MG63 (cell line): ENCODE data around the gene AHRR. TPM values are rescaled to one million over a fixed set of nuclear protein-coding genes. Genes with fewer than 3 reads are reported as not detected.
A peak's percentile ranks its signal among the peaks of the same experiment; 100 is the strongest.

Source experiments
- DNase-seq: peaks from one replicate; pipeline ENCODE4 v3.0.0-alpha.2; 2020
- H3K27me3 ChIP-seq: fragments of 250-450 bp; sonication (Bioruptor Pico); 2 replicates; pipeline ENCODE4 v1.5.1; 2020; ENCODE audit warnings: mild to moderate bottlenecking, moderate library complexity
- H3K36me3 ChIP-seq: fragments of 250-450 bp; sonication (Bioruptor Pico); 2 replicates; pipeline ENCODE4 v1.5.1; 2020; ENCODE audit warnings: mild to moderate bottlenecking, moderate library complexity
- H3K4me3 ChIP-seq: fragments of 250-450 bp; sonication (Bioruptor Pico); 2 replicates; pipeline ENCODE4 v1.5.1; 2020; ENCODE audit warnings: mild to moderate bottlenecking, moderate library complexity
- H3K9me3 ChIP-seq: fragments of 250-450 bp; sonication (Bioruptor Pico); 2 replicates; pipeline ENCODE4 v1.5.1; 2020; ENCODE audit warnings: mild to moderate bottlenecking, moderate library complexity
- total RNA-seq: library from RNA; depleted of rRNA; stranded (reverse); fragments of >200 nt; shearing (Covaris generic); gene quantifications from 2 replicates; pipeline ENCODE4 v1.2.3, GENCODE V29; 2014; ENCODE audit warnings: low replicate concordance

The AHRR gene
- total RNA-seq, 1 experiment from 2014 or later: 24.5 TPM

DNA sequence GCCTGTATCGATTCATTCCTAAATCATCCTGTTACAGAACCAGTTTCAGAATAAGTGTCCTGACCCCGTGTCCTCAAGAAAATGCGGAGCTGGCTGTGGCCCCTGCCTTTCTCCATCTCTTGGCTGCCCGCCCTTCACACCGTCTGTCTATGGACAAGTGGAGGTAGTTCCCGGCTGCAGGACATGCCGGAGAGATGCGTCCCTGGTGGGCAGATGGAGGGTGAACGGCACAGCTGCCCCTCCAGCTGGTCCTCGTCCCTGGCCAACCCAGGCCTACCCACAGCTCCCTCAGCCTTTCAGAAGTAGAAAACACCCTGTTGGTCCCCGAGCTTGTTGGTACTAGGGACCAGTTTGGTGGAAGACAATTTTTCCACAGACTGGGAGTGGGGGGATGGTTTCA, 106.7 kb downstream of the AHRR start:
- H3K36me3 ChIP-seq: peaks cover 42% of the 10 kb centered on the region
- no peak overlapping the region for H3K4me3 ChIP-seq
- H3K27me3 ChIP-seq: no peaks in the 10 kb centered on the region
- no peaks in the 10 kb centered on the region for H3K9me3 ChIP-seq
- no peak for DNase-seq

DNA sequence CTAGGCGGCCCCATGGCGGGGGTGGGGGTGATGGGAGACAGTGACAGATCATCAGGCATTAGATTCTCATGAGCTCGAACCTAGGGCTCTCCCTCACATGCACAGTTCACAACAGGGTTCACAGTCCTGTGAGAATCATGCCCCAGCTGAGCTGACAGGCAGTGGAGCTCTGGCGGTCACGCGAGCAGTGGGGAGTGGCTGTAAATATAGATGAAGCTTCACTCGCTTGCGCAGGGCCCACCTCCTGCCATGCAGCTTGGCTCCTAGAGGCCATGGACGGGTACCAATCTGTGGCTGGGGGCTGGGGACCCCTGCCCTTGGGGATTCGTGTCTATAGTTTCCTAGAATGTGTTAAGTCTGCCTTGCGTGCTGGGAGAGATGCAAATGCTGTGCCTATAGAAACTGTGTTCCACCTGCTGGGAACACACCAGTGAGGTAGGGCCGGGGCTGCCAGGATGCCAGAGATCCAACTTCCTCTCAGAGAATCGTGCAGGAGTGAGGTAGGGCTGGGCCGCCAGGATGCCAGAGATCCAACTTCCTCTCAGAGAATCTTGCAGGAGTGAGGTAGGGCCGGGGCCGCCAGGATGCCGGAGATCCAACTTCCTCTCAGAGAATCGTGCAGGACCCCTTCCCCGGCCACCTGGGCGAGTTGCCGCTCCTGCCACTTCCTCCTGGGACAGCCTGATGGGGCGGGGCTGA, 107.4 kb downstream of the AHRR start:
- Histone ChIP-seq H3K4me3 (no peak overlapping the region), H3K27me3 (no peaks in the 10 kb centered on the region), H3K9me3 (no peaks in the 10 kb centered on the region), H3K36me3 (peaks cover 42% of the 10 kb centered on the region)
- DNase-seq: no peak

DNA sequence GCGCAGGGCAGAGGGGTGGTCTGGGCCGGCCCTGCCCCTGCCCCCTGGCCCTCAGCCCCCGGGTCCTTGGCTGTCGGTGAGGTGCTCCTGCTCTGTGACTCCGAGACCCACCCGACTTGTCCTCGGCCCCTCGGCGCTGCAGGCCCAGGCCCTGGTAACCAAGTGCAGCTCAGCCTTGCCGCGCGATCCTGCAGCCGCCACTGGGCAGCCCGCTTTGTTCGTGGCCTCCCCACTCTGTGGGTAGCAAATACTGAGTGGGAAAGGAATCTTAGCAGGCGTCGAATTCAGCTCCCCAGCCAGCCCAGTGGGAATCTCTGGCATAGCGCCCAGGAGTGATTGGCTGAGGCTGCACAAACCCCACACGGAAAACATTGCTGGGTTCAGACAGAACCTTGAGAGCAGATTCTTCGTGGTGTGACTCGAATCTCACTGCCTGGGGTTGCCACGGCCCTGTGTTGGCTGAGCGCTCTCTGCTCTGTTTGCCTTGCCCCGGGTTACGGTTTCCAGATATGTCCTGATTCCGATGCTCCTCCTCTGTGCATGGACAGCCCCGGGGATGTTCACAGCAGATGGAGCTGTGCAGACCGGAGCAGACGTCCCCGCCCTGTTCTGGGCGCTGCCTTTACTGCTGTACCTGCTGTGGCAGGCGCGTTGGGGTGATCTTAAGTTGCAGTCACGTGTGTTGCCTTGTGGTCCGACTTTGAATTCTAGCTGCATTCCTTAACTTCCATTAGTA, 108.1 kb downstream of the AHRR start:
- H3K9me3 ChIP-seq: no peaks in the 10 kb centered on the region
- no peak for DNase-seq
- H3K27me3 ChIP-seq: no peaks in the 10 kb centered on the region
- no peak overlapping the region for H3K4me3 ChIP-seq
- peaks cover 41% of the 10 kb centered on the region for H3K36me3 ChIP-seq

DNA sequence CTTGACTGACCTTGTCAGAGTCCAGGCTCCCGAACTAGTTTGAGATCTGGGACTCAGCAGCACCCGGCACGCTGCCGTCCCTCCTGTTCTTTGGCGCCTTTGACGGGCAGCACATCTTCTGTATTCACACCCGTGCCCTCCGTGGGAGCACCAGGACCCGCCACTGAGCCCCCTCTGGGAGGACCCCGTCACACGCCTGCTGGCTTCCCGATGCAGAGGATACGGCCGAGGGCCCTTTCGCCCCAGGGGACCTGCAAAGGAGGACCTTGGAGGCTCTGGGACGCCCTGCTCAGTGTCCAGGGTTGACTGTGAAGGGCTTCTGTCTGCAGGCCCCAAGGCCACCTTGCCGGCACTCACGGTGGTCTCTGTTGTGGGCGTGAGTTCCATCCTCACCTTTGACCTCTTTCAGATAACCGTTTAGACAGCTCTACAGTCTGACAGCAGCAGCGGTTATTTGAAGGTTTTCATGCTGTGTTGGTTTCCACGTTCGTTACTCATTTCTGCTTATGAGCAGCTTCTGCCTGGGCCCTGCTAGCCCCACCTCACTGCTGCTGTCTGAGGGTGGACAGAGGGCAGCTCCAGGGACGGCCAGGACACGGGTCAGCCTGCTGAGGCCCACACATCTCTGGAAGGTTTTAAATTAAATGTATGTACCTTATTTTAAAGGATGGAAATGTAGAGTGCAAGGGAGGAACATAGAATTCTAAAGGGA, 108.9 kb downstream of the AHRR start:
- Histone ChIP-seq H3K36me3 (peaks cover 34% of the 10 kb centered on the region), H3K9me3 (no peaks in the 10 kb centered on the region), H3K4me3 (no peak overlapping the region), H3K27me3 (no peaks in the 10 kb centered on the region)
- DNase-seq: no peak

DNA sequence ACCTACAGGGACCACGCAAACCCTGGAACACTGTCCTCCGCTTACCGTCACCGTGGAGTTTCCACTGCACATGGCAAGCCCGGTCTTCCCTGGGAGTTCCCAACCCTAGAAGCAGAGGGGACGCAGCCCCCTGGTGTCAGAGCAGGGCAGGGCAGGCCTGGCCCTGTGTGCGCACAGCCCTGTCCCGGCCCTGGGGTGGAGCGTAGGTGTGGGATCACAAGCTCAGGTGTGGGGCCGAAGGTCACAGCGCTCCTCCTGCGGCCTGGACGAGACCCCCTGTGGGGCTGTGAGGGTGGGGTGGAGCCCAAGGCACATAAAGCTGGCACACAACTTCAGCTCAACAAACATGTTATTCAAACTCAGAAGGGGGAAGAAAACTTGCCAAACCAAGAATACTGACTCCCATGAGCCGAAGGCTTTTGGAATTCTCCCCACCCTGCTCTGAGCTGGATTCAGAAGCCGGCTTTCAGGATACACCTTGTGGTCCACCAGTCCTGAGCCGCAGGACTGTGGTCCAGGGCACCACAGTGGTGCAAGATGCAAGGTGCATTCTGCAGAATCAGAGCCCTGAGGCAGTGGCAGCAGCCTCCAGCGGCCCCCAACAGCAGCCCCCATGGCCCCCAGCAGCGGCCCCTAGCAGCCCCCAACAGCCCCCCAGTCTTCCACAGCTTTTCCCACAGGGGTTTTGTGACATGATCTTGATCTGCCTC, 109.6 kb downstream of the AHRR start:
- no peak overlapping the region for H3K4me3 ChIP-seq
- H3K27me3 ChIP-seq: no peaks in the 10 kb centered on the region
- peak; percentile 36 for DNase-seq
- no peaks in the 10 kb centered on the region for H3K9me3 ChIP-seq
- peaks cover 32% of the 10 kb centered on the region for H3K36me3 ChIP-seq

DNA sequence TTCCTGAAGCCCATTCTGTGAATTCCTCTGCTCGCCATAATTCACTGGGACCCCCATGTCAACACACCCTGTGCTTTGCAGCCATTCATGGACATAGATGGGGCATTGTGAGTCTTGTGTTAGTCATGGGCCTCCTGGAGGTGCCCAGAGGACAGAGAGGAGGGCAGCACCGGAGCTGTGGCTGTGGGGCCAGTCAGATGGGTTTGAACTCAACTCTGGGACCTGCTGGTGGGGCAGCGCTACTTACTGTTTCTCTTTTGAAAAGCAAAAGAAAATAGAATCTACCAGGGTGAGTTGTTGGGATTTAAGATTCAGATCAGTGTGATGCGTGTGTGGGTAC, 110.2 kb downstream of the AHRR start:
- no peaks in the 10 kb centered on the region for H3K9me3 ChIP-seq
- H3K4me3 ChIP-seq: no peak overlapping the region
- no peak for DNase-seq
- peaks cover 32% of the 10 kb centered on the region for H3K36me3 ChIP-seq
- no peaks in the 10 kb centered on the region for H3K27me3 ChIP-seq

DNA sequence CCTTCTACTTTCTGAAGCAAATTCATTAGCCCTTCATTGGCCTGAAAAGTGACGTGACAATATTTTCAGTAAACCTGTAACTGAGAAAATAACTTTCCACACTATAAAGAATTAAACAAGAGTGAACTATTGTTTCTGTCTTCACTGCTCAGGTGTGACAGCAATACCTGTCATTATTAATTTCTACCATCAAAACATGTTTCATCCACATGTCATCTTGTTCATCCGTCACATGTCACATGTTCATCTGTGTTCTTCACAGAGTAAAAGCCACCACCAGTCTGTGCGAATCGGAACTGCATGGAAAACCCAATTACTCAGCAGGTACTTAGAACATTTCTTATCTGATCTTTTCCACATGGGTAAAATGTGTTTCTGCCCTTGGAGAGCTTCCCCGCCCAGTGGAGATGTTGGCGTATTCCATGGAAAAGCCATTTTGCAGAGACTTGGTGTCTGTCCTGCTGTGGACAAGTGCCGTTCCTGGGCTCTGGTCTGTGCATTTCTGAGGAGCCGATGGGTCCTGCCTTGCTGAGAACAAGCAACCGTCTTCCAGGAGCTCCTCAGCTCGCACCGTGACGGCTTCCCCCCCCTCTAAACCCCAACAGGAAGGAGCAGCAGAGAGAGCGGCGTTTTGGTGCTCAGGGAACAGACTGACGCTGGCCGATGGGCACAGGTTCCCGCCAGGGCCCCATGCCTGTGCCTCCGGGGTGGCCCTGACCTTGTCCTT, 110.8 kb downstream of the AHRR start:
- no peaks in the 10 kb centered on the region for H3K9me3 ChIP-seq
- H3K27me3 ChIP-seq: no peaks in the 10 kb centered on the region
- H3K36me3 ChIP-seq: peaks cover 30% of the 10 kb centered on the region
- no peak for DNase-seq
- H3K4me3 ChIP-seq: no peak overlapping the region

DNA sequence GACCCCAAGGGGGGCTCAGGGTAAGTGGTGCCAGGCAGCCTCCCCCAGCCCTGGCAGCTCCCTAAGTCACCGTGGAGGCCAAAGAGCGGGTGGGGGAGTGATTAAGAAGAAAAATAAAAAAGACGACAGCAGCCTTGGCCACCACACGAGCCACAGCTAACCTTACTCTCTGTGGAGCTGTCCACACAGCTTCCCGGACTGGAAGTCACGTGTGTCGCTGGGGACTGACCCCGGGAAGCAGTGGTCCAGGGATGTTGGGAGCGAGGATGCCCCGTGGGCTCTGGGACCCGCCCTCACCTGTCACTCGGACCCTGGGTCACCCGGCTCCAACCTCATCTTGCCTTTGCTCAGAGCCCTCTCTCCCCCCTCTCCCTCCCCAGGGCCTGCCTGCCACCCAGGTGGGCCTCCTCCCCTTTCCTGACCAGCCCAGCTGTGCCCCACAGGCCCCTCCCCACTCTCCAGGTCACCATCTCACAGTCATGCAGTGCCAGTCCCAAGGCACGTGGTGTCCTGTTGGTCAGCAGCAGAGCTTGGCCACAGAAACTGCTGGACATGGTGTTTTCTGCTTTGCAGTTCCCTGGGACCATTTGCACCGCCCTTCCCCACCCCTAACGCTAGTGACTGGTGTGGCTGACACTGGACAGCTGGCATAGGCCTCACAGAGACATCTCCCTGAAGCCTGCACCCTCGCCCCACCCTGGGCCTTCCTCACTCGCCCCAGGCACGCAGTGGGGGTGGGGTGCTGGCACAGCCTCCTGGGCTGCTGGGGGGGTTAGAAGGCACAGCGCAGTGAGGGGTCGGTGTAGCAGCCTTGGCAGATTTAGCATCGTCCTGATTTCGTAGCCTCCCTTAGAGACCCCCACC, 111.6 kb downstream of the AHRR start:
- Histone ChIP-seq H3K4me3 (no peak overlapping the region), H3K9me3 (no peaks in the 10 kb centered on the region), H3K36me3 (peaks cover 24% of the 10 kb centered on the region), H3K27me3 (no peaks in the 10 kb centered on the region)
- DNase-seq: no peak

DNA sequence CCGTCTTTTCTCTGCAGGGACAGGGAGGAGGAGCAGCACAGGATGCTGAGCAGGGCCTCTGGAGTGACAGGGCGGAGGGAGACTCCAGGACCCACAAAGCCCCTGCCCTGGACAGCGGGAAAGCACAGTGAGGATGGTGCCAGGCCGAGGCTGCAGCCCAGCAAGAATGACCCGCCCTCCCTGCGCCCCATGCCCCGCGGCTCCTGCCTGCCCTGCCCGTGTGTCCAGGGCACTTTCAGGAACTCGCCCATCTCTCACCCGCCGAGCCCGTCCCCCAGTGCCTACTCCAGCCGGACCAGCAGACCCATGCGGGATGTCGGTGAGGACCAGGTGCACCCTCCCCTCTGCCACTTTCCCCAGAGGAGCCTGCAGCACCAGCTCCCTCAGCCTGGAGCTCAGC, 112.3 kb downstream of the AHRR start:
- no peak for DNase-seq
- Histone ChIP-seq H3K36me3 (peaks cover 21% of the 10 kb centered on the region), H3K4me3 (no peak overlapping the region), H3K9me3 (no peaks in the 10 kb centered on the region), H3K27me3 (no peaks in the 10 kb centered on the region)

DNA sequence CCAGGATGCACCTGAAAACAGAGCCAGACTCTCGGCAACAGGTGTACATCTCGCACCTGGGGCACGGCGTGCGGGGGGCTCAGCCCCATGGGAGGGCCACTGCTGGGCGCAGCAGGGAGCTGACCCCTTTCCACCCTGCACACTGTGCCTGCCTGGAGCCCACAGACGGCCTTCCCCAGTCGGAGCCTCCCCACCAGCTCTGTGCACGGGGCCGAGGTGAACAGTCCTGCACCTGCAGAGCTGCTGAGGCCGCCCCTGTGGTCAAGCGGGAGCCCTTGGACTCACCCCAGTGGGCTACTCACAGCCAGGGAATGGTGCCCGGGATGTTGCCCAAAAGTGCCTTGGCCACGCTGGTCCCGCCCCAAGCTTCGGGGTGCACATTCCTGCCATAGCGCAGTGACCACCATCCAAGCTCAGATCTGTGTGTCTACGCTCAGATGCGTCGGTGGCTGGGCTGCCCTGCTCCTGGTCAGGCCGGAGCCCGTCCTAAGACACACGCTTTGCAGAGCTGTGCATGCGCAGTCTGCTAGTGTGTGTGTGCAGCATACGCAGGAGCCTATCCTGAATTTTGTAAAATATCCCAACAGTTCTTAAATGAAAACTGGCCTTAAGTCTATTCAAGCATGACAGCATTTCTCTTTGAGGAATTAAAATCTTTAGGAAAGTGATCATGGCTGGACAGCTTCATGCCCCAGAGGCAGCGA, 113.1 kb downstream of the AHRR start:
- Histone ChIP-seq H3K36me3 (peaks cover 21% of the 10 kb centered on the region), H3K4me3 (no peak overlapping the region), H3K9me3 (no peaks in the 10 kb centered on the region), H3K27me3 (no peaks in the 10 kb centered on the region)
- DNase-seq: no peak

DNA sequence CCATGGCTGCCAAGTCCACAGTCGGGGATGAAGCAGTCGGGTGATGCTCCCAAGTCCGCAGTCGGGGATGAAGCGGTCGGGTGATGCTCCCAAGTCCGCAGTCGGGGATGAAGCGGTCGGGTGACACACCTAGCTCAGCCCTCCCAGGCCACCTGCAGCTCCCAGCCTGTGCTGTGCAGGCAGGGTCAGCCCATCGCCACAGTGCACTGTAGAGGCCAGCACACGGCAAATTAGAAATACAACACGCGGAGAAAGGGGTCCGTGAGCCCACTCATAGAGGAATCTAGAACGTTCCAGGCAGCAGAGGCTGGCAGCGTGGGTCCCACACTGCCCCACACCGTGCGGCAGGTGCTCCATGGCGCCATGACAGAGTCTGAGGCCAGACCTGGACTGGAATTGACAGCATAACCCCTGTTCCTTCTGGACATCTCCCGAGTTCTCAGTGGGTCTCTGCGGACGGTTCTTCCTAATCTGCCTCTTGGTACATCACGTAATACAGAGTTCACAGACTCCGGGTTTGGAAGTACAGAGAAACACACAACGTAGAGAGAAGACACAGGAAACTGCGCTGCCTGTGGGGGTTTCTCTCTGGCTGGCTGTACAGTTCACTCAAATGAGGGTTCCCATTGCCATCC, 113.8 kb downstream of the AHRR start:
- Histone ChIP-seq H3K27me3 (no peaks in the 10 kb centered on the region), H3K36me3 (peaks cover 18% of the 10 kb centered on the region), H3K9me3 (no peaks in the 10 kb centered on the region), H3K4me3 (no peak overlapping the region)
- DNase-seq: no peak

DNA sequence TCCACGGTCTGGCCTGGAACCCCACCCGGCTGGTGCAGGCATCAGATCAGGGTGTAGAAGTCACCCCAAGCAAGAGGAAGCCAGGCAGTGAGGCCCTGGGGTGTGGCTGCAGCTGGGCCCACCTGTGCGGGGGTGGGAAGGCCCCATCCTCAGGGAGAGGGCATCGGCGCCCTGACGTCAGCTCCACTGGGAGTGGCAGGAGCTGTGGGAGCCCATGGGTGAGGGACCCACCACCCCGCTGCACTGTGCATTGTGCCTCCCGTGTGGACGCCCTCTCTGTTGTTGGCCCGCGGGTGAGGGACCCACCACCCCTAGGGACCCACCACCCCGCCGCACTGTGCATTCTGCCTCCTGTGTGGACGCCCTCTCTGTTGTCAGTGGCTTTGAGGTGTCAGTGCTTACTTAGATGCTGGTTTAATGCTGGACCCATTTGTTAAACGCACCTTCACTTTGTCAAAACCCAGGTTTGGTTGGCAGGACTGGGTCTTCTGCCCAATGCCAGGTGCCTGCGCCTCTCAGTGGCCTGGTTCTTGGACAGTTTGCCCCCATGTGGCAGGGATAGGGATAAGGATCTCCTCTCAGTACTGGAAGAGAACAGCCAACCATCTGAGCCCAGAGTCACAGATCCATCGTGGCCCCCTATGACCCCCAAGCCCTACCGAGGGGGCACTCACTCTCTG, 114.6 kb downstream of the AHRR start:
- no peaks in the 10 kb centered on the region for H3K27me3 ChIP-seq
- H3K9me3 ChIP-seq: no peaks in the 10 kb centered on the region
- no peak overlapping the region for H3K4me3 ChIP-seq
- no peak for DNase-seq
- peaks cover 9% of the 10 kb centered on the region for H3K36me3 ChIP-seq

DNA sequence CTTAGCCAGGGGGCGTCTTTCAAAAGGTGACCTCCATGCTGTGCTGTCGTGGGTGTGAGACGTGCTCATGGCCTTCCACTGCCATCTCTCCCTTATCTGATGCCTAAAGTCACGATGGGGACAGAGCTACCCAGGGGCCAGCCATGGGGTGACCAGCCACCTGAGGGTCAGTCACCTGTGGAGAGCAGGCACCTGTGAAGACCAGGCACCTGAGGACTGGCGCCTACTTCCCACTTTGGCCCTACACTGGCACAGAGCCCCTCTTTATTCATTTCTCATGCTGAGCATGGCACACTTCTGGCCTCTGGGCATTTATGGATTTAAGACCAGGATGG, 115.1 kb downstream of the AHRR start:
- Histone ChIP-seq H3K4me3 (no peak overlapping the region), H3K9me3 (no peaks in the 10 kb centered on the region), H3K27me3 (no peaks in the 10 kb centered on the region), H3K36me3 (peaks cover 6% of the 10 kb centered on the region)
- DNase-seq: no peak

DNA sequence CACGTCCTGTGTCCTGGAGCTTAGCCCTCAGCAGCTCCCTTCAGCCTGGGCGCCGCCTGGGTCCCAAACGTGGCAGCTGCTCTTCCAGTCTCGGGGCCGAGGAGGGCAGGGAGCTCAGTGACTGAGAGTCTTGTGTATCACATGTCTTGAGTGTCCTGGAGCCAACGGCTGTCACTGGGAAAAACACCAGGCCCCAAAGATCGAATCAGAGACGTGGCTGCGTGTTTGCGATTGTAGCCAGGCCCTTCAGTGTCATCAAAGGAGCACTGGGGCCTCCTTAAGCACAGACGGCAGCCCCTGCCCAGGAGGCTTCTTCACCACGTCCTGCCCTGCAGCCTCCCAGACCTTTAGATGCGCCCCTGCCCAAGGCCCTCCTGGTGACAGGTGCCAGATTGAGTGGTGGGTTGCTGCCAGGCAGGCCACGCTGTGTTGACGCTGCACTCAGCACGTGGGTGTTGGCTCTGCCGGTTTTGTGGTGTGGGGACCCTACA, 115.8 kb downstream of the AHRR start:
- Histone ChIP-seq H3K36me3 (peaks cover 3% of the 10 kb centered on the region), H3K9me3 (no peaks in the 10 kb centered on the region), H3K4me3 (no peak overlapping the region), H3K27me3 (no peaks in the 10 kb centered on the region)
- DNase-seq: no peak
